NCI-H774 (cell line): ENCODE data around the gene TRIM27.
"Not testable (repeated sequence)": the region's sequence is repeated elsewhere in the genome, so short reads cannot be mapped to it uniquely, and the experiment has no call there.

ENCODE experiments used
- DNase-seq: peaks from one replicate; lab custom pipeline; 2025; lab: John Stamatoyannopoulos, UW

The TRIM27 gene, protein sequence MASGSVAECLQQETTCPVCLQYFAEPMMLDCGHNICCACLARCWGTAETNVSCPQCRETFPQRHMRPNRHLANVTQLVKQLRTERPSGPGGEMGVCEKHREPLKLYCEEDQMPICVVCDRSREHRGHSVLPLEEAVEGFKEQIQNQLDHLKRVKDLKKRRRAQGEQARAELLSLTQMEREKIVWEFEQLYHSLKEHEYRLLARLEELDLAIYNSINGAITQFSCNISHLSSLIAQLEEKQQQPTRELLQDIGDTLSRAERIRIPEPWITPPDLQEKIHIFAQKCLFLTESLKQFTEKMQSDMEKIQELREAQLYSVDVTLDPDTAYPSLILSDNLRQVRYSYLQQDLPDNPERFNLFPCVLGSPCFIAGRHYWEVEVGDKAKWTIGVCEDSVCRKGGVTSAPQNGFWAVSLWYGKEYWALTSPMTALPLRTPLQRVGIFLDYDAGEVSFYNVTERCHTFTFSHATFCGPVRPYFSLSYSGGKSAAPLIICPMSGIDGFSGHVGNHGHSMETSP

DNA sequence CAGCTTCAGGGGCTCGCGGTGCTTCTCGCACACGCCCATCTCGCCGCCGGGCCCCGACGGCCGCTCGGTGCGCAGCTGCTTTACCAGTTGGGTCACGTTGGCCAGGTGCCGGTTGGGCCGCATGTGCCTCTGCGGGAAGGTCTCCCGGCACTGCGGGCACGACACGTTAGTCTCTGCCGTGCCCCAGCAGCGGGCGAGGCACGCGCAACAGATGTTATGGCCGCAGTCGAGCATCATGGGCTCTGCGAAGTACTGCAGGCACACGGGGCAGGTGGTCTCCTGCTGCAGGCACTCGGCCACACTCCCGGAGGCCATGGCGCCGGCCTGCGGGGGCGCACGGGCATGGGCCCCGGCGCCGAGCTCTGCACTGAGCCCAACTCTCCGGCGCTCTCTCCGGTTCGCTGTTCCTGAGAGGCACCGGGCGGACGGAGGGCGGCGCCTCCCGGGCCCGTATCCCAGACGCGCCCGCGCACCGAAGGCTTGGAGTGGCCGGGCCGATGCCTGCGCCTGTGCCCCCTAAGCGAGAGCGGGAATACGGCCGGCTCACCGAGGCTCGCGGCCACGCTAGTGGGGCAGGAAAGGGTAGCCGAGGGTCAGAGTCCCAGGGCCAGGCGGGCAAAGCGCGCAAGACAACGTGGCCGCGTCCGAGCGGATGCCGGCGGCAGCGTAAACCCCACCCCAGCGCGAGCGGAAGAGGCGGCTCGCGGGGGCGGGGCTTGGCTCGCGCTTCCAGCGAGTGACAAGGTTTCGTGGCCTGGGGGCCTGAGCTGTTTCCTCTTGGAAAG lies at the start of gene TRIM27:
TRIM27 (minus strand) TSS at position 668 of the 785 bp plus-strand sequence; CDS start at position 315, 353 bp downstream.
- peak; percentile 87 for DNase-seq

DNA sequence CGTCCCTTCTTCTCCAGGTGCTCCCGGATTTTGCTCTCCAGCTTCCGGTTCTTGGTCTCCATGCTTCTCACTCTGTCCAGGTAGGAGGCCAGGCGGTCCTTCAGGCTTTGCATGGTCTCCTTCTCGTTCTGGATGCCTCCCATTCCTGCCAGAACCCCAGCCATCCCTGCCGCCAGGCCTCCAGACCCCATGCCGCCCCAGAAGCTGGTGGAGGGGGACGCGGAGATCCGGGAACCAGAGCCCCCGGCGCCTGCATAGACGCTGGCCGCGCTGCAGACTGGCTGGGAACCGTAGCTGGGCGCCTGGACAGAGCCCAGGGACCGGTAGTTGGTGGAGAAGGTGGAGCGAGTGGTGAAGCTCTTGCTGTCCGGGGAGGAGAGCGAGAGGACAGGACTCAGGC lies 46.3 kb upstream of the TRIM27 start:
- not testable (repeated sequence) for DNase-seq

DNA sequence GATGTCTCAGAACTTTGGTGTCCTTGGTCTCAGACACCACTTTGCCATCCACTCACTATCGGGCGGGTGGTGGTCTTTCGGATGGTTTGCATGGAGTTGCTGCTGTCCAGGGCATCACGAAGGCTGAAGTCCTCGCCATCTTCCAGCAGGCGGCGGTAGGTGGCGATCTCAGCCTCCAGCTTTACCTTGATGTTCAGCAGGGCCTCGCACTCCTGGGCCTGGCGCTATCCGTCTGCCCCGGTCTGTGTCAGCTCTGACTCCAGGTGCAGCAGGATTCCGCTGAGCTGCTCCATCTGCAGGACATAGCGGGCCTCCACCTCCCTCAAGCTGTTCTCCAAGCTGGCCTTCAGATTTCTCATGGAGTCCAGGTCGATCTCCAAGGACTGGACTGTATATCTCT lies 45.3 kb upstream of the TRIM27 start:
- DNase-seq: no peak

DNA sequence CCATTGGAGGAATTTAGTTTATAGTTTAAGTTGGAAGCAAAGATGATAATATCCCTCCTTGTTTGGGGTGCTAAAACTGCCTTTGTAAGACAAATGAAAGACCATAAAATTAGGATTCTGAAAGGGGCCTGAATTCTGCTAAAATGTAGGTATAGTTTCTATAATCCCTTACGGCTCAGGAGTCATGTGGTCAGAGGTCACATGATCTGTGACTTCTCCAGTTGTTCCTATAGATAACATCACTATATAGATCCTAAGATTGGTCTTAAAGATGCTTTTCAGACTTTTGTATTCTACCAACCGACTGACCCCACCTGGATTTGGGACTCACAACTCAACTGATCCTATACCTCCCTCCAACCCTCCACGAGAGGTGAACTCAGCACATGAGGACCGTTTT lies 44.7 kb upstream of the TRIM27 start:
- DNase-seq: no peak

DNA sequence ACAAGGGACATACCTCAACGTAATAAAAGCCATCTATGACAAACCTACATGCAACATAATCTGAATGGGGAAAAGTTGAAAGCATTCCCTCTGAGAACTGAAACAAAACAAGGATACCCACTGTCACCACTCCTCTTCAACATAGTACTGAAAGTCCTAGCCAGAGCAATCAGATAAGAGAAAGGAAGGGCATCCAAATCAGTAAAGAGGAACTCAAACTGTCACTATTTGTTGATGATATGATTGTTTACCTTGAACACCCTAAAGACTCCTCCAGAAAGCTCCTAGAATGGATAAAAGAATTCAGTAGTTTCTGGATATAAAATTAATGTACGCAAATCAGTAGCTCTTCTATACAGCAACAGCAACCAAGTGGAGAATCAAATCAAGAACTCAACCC lies 41.9 kb upstream of the TRIM27 start:
- DNase-seq: no peak

DNA sequence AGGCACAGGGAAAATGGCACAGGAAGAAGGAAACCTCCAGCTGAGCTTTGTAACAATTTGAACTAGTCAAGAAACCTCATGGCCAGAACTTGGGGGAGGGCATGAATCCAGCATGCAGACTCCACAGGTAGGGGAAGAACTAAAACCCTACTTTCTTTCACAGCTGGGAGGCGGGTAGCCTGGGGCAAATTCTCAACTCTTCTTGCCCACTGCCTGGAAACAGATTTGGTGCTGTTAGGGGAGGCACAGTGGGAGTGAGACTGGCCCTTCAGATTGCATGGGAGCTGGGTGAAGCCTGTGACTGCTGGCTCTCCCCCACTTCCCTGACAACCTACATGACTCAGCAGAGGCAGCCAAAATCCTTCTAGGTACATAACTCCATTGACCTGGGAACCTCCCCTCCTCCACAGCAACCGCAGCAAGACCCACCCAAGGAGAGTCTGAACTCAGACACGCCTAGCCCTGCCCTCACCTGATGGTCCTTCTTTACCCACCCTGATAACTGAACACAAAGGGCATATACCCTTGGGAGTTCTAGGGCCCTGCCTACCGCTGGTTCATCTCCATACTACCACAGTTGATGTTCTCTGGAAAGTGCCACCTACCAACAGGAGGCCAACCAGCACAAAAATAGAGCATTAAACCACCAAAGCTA lies 37.2 kb upstream of the TRIM27 start:
- no peak for DNase-seq

DNA sequence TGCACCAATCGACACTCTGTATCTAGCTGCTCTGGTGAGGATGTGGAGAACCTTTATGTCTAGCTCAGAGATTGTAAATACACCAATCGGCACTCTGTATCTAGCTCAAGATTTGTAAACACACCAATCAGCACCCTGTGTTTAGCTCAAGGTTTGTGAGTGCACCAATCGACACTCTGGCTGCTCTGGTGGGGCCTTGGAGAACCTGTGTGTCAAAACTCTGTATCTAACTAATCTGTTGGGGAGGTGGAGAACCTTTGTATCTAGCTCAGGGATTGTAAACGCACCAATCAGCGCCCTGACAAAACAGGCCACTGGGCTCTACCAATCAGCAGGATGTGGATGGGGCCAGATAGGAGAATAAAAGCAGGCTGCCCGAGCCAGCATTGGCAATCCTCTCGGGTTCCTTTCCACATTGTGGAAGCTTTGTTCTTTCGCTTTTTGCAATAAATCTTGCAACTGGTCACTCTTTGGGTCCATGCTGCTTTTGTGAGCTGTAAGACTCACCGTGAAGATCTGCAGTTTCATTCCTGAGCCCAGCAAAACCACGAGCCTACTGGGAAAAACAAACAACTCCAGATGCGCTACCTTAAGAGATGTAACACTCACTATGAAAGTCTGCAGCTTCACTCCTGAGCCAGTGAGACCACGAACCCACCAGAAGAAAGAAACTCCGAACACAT lies 34.9 kb upstream of the TRIM27 start:
- DNase-seq: not testable (repeated sequence)

DNA sequence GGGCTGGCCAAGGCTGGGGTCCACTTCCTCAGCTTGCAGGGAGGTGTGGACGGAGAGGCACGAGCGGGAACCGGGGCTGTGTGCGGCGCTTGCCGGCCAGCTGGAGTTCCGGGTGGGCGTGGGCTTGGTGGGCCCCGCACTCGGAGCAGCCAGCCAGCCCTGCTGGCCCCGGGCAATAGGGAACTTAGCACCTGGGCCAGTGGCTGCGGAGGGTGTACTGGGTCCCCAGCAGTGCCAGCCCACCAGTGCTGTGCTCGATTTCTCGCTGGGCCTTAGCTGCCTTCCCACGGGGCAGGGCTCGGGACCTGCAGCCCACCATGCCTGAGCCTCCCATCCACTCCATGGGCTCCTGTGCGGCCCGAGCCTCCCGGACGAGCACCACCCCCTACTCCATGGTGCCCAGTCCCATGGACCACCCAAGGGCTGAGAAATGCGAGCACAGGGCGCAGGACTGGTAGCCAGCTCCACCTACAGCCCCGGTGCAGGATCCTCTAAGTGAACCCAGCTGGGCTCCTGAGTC lies 34.1 kb upstream of the TRIM27 start:
- not testable (repeated sequence) for DNase-seq

DNA sequence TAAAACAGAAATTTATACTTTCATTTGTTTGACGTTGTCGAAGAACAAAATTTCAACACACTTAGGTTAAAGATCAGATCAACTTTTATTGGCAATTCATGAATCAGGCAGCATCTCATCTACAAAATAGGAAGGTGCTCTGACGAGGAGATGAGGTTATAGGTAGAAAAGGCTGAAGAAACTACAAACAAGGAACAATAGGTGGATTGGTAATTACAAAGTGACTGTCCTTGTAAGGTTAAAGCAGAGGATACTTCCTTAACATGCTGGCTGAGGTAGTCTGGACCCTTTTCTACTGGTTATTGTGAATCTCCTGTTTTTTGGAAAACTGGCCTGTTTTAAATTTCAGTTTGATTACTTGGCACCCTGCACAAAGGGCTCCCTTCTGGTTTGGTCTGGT lies 32.5 kb upstream of the TRIM27 start:
- DNase-seq: no peak

DNA sequence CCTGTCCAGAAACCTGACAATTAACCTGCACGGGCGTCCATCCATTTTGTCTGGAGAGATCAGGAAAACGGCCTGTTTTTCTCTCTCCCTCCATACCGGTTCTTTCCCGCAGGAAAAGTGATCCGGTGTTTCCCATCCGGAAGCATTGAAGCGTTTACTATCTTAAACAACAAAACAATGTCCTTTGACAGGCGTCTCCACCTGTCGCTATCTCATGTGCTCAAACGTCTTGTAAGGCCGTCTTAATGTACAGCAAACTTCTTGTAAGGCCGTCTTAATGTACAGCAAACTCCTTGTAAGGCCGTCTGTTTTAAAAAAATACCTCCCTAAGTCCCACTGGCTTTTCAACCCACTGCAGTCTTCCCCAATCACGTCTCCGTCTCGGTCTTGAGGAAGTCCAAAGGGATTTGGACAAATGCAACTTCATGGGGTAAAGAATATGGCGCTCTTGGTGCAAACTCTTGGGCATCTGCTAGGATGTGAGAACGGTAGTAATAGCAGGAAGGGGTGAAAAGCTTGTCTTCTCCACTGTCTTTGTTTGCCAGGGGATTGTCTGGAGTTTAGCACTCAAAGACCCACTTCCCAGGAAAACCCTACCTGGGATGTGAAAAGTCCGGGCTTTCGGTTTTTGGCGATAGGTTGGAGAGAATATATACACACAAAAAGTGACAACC lies 29.9 kb upstream of the TRIM27 start:
- DNase-seq: no peak

DNA sequence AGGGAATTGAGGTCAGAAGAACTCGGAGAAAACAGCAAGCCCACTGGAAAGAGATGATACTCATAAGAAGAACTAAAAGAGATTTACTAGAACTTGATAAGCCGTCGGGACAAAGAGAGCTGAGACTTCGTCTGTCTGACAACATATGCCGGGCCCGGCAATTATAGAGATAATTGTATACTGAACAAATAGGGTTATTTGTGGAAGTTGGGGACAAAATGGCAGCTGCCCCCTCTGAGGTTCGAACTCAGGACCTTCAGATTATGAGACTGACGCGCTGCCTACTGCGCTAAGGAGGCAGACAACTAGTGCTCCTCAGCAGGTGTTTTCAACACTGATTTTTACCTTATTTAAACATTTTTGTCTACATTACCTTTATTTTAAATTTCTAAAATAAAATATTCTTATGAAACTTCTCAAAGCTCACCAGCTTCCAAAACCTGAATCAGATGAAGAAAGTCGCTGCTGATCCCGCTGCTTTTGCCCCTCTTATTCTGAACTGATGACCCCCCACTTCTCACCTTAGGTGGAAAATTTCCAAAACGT lies 29.3 kb upstream of the TRIM27 start:
- DNase-seq: peak; percentile 46

DNA sequence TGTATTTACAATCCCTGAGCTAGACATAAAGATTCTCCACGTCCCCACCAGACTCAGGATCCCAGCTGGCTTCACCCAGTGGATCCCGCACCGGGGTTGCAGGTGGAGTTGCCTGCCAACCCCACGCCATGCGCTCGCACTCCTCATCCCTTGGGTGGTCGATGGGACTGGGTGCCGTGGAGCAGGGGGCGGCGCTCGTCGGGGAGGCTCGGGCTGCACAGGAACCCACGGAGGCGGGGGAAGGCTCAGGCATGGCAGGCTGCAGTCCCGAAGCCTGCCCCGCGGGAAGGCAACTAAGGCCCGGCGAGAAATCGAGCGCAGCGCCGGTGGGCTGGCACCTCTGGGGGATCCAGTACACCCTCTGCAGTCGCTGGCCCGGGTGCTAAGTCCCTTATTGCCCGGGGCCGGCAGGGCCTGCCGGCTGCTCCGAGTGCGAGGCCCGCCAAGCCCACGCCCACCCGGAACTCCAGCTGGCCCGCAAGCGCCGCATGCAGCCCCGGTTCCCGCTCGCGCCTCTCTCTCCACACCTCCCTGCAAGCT lies 25.9 kb upstream of the TRIM27 start:
- DNase-seq: not testable (repeated sequence)

DNA sequence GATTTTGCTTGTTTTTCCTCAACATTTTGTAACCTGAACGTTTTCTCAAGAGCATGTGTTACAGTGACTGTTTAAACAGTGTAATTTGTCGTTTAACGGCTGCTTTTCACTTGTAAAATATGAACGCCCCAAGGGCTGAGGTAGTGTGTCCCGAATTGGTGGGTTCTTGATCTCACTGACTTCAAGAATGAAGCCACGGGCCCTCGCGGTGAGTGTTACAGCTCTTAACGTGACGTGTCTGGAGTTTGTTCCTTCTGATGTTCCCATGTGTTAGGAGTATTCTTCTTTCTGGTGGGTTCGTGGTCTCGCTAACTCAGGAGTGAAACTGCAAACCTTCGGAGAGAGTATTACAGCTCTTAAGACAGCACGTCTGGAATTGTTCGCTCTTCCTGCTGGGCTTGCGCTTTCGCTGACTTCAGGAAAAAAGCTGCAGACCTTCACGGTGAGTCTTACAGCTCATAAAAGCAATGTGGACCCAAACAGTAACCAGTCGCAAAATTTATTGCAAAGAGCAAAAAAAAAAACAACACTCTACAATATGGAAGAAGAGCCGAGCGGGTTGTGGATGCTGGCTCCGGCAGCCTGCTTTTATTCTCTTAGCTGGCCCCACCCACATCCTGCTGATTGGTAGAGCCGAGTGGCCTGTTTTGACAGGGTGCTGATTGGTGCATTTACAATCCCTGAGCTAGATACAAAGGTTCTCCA lies 25.1 kb upstream of the TRIM27 start:
- no peak for DNase-seq

DNA sequence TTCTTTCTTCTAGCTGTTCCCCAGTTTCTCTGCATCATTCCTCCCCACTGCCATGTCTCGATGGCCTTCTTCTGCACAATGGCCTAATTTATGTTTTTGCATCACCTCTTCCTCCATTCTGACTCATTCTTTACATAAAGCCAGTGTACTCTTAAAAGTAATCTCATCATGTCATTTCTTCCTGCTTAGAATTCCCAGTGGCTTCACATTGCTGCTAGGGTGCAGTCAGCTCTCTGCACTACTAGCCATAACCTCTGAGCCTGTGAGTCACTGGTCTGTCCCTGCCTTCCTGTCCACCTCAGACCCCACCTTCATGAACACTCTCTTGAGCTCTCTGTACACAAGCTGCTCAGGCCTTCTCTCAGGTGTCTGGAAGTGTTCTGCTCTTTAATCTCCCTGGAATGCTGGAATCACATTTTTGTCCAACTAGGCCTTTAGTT lies 24.1 kb upstream of the TRIM27 start:
- no peak for DNase-seq

DNA sequence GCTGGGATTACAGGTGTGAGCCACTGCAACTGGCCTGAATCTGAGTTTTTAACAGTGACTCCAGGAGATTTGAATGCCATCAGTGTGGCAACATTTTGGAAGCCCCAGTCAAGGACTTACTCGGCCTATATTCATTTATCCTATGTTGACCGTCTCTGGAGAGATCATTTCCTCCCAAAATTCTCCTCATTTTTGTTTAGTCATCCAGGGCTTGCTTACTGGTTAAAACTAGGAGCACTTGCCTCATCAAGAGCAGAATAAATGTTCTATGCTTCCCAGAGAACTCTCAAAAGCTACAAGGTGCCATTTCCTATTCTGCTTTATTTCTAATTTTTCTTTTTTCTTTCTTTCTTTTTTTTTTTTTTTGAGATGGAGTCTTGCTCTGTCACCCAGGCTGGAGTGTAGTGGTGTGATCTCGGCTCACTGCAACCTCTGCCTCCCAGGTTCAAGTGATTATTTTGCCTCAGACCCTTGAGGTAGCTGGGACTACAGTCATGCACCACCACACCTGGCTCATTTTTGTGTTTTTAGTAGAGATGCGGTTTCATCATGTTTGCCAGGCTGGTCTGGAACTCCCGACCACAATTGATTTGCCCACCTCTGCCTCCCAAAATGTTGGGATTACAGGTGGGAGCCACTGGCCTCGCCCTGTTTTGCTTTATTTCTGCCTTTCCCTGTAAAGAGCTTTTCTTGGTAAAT lies 23.4 kb upstream of the TRIM27 start:
- no peak for DNase-seq

DNA sequence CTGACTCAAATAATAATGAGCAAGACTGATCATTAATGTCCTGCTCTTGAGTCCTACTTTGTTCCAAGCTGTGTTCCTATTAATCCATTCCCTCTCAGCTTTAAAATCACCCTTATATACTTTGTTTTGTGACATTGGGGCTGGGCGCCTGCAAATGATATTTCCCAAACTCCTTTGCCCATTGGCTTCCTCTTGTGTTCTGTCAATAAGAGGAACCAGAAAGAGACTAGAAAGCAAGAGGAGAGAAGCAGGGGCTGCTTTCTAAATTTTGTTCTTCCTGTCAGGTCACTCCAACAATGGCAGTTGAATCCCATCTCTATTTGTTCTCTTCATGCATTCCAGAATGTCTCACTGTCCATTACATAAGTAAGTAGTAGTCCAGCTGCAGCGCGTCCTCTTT lies 21.6 kb upstream of the TRIM27 start:
- no peak for DNase-seq

DNA sequence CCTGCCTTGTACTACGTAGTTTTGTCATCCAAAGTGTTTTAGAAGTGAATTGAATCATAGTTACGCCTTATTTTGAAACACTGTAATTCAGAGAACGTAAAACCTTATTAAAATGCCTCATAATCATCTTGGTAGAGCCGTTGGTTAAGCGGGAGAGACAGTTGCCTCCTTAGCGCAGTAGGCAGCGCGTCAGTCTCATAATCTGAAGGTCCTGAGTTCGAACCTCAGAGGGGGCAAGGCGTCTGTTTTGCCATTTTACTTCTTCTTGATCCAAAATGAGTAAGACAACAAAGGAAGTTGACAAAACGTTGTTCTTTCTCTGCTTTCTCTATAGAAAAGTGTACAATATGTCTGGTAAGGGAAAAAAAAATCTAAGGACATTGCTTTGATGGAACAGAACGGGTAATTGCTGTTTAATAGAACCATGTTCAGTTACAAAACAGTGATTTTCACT lies 20.7 kb upstream of the TRIM27 start:
- DNase-seq: peak; percentile 60

DNA sequence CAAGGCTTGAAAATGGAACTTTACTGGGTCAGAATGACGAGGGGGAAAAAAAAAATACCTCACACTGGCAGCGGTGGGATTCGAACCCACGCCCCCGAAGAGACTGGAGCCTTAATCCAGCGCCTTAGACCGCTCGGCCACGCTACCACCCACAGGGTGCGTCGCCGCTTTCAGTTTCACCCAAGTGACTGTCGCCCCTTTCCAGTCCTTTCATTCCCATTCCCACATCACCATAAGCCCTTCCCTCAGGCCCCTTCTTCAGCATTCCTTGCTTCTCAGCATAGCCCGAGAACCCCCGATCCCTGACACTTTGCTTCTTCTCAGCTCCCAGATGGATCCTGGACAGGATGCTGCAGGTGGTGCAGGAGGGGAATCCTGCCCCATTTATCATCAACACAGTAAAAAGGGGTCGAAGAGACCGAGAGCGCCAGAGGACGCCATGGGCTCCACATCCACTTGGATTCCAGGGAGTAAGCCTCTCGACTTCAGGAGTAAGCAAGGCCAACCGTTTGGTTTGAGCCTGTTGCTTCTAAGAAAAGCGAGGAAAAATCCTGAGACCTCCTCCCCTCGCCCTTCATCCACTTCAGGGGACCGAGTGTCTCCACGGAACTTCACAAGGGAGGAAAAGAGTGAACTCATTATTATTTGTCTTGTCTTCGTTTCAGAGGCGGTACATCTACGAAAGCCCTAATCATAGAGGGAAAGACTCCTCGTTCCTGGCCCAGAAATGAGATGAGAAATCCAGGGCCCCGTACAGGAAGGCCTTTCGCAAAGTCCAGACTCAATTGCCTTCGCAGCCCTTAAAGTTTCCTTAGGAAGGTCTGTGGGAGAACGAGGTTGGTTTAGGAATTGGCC lies 20.0 kb upstream of the TRIM27 start:
- peak; percentile 57 for DNase-seq
